ENCODE data around the gene OR1Q1. TPM values are rescaled to one million over a fixed set of nuclear protein-coding genes. Genes with fewer than 3 reads are reported as not detected.

Gene OR1Q1
- total RNA-seq, 1 experiment from 2014 or later, result not detected

GRCh38 chr9:122606587-122606986 is 8.0 kb upstream of the OR1Q1 start:
- H3K9me3 ChIP-seq (ENCODE audit: control insufficient read depth, insufficient read depth, low read depth, low read length), result no peaks in the 10 kb centered on the region
- no TSS peak for BruUV-seq (replicated peaks)
- H3K4me3 ChIP-seq (ENCODE audit: low read depth in 2 of 2, low read length in 2 of 2), result no peak overlapping the region
- H3K27ac ChIP-seq (ENCODE audit: low read length), result no peak overlapping the region
- POLR2A ChIA-PET, result no interaction called here
- TF ChIP-seq POLR2AphosphoS5 (IDR thresholded peaks at IDR 0.05; ENCODE audit: low read depth, low read length) (no peak), SIN3A (IDR thresholded peaks at IDR 0.05; ENCODE audit: borderline replicate concordance, insufficient read depth, low read depth, low read length) (no peak), CTCF (IDR thresholded peaks at IDR 0.05) (no peak), TCF7L2 (IDR thresholded peaks at IDR 0.05; ENCODE audit: low read depth, low read length) (no peak), REST (IDR thresholded peaks at IDR 0.05; ENCODE audit: insufficient read depth in 1 of 2, low read depth in 2 of 2, low read length in 1 of 2) (no peak)
- no peaks in the 10 kb centered on the region for H3K4me1 ChIP-seq (ENCODE audit: control insufficient read depth, insufficient read depth, low read length)
- H3K27me3 ChIP-seq (ENCODE audit: control insufficient read depth, insufficient read depth, low read length), result no peaks in the 10 kb centered on the region
- intact Hi-C loops (cut with micrococcal nuclease; ENCODE audit: unreplicated experiment), result no loop called here
- DNase-seq (ENCODE audit: low read depth, low spot score) (no peak), ATAC-seq (no peak)
- CTCF ChIA-PET, result no interaction called here
- in situ Hi-C loops (cut with HindIII; ENCODE audit: low pct_unique_long_range_greater_than_20kb, low sequenced_read_pairs), result no loop called here
- no peaks in the 10 kb centered on the region for H3K36me3 ChIP-seq (ENCODE audit: control insufficient read depth, insufficient read depth, low read length)

- Histone ChIP-seq H3K4me3 (ENCODE audit: low read depth in 2 of 2, low read length in 2 of 2) (no peak overlapping the region), H3K9me3 (ENCODE audit: control insufficient read depth, insufficient read depth, low read depth, low read length) (no peaks in the 10 kb centered on the region), H3K4me1 (ENCODE audit: control insufficient read depth, insufficient read depth, low read length) (no peaks in the 10 kb centered on the region), H3K27ac (ENCODE audit: low read length) (no peak overlapping the region), H3K27me3 (ENCODE audit: control insufficient read depth, insufficient read depth, low read length) (no peaks in the 10 kb centered on the region), H3K36me3 (ENCODE audit: control insufficient read depth, insufficient read depth, low read length) (no peaks in the 10 kb centered on the region)
- no peak for ATAC-seq
- BruUV-seq (replicated peaks), result no TSS peak
- no peak for TF ChIP-seq SIN3A (IDR thresholded peaks at IDR 0.05; ENCODE audit: borderline replicate concordance, insufficient read depth, low read depth, low read length)
- no peak for TF ChIP-seq REST (IDR thresholded peaks at IDR 0.05; ENCODE audit: insufficient read depth in 1 of 2, low read depth in 2 of 2, low read length in 1 of 2)
- no peak for TF ChIP-seq CTCF (IDR thresholded peaks at IDR 0.05)
- TF ChIP-seq TCF7L2 (IDR thresholded peaks at IDR 0.05; ENCODE audit: low read depth, low read length), result no peak
- no peak for TF ChIP-seq POLR2AphosphoS5 (IDR thresholded peaks at IDR 0.05; ENCODE audit: low read depth, low read length)
- DNase-seq (ENCODE audit: low read depth, low spot score), result no peak
- in situ Hi-C loops (cut with HindIII; ENCODE audit: low pct_unique_long_range_greater_than_20kb, low sequenced_read_pairs), result no loop called here
- intact Hi-C loops (cut with micrococcal nuclease; ENCODE audit: unreplicated experiment), result no loop called here
- ChIA-PET POLR2A (no interaction called here), CTCF (no interaction called here)
Observed at GRCh38 chr9:122609804-122610203, 4.7 kb upstream of the OR1Q1 start.
